SU-DHL-6 (cell line): Measurements from ENCODE around the gene RPRML.

Experiments used
- CTCF ChIP-seq: fragments of 200-600 bp; sonication (generic); IDR thresholded peaks from one replicate; pipeline ENCODE4 v1.5.1; 2017; ENCODE audit warnings: antibody characterized with exemption, mild to moderate bottlenecking, low read length, moderate library complexity; ENCODE audit not compliant: insufficient read depth, poor library complexity, severe bottlenecking
- EZH2phosphoT487 ChIP-seq: fragments of 200-600 bp; sonication (generic), shearing (Covaris generic); conservative IDR thresholded peaks from 2 replicates; pipeline ENCODE4 v1.6.1; 2018; ENCODE audit warnings: mild to moderate bottlenecking, antibody characterized with exemption, low read length, moderate library complexity, mixed read lengths

GRCh38 chr17:46989637-46990431 lies 10.8 kb upstream of the RPRML start:
- TF ChIP-seq CTCF (no peak), EZH2phosphoT487 (no peak)
